Right lung (tissue), 5 donors: ENCODE data around the gene IPCEF1. TPM values are rescaled to one million over a fixed set of nuclear protein-coding genes. Genes with fewer than 3 reads are reported as not detected.
"Not testable (repeated sequence)": the region's sequence is repeated elsewhere in the genome, so short reads cannot be mapped to it uniquely, and the experiment has no call there.

Experiments used
- DNase-seq, 2 donors: peaks; one replicate each; pipeline ENCODE4 v3.0.0-alpha.2; 2013
- polyA plus RNA-seq, 5 donors: library from polyadenylated mRNA; unstranded; fragments of 120-200 nt; gene quantifications; one replicate each; pipeline versions ENCODE4 v1.2.1 to v1.2.3, GENCODE V29; 2013; ENCODE audit warnings: inconsistent platforms in 1 of 5, low replicate concordance in 1 of 5; ENCODE audit not compliant: insufficient read length in 5 of 5, insufficient read depth in 1 of 5

The IPCEF1 gene
- polyA plus RNA-seq, 5 donors: 3.4 to 6.8 (median 4.3) TPM

DNA sequence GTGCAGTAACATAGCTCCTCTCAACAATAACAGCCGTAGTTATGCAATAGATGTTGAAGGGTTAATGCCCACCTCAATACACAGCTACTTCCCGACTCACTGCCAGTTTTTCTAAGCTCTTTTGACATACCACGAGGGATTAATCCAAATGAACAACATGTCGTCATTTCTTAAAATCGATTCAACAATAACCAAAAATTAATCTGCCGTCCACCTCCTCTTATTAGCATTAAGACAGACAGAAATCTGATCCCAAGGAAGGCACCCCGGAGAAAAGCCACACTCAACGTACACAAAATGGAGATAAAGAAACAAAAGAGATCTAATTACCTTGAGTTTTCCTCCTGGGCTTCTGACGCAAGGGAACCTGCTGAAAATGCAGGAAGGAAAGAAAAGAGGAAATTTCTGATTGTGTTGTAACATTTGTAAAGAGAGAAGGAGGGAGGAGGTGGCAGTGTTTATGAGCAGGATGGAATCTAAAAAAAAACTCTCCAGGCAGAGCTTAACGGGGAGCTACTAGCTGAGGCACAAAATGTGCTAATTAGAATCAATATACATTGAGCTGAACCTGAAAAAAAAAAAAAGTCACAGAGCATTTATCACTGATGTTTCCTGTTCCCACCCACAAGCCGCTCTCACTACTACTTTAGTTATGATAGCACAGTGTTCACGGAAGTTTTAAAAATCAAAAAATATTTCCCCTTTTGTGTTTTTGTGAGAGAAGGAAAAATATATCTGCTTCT, 109.3 kb downstream of the IPCEF1 start:
- no peak for DNase-seq

DNA sequence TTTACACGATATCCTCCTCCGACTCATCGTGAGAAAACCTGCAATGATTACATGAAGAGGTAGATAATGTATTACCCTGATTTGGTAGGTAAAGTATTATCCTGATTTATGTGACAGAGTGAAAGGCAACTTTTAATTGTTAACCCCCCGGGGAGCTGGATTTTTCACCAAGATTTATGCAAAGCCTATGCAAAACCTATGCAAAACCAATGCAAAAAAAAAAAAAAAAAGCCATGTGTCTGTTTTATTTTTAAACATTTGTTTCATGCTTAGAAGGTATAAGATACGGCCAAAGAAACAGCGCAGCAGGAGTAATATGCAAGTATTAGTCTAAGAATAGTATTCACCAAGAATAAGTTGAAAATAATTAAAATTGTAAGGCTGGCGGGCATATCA, 109.9 kb downstream of the IPCEF1 start:
- no peak for DNase-seq

DNA sequence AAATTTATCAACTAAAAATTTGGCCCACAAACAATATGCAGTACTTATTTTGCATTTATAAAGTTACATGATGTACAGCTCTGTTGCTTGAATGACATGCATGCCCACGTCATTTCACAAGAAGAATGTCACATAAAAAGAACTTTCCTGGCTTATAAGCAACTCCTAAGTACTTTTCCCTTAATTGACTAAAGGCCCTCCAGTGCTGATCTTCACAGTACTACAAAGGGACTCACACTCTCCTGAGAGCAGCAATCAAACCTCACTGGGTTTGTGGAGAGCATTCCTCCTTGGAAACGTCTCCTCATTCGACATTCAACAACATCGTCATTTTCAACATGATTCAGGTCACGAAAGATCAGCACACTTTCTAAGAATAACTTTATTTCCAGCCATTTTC, 111.1 kb downstream of the IPCEF1 start:
- DNase-seq: no peak

DNA sequence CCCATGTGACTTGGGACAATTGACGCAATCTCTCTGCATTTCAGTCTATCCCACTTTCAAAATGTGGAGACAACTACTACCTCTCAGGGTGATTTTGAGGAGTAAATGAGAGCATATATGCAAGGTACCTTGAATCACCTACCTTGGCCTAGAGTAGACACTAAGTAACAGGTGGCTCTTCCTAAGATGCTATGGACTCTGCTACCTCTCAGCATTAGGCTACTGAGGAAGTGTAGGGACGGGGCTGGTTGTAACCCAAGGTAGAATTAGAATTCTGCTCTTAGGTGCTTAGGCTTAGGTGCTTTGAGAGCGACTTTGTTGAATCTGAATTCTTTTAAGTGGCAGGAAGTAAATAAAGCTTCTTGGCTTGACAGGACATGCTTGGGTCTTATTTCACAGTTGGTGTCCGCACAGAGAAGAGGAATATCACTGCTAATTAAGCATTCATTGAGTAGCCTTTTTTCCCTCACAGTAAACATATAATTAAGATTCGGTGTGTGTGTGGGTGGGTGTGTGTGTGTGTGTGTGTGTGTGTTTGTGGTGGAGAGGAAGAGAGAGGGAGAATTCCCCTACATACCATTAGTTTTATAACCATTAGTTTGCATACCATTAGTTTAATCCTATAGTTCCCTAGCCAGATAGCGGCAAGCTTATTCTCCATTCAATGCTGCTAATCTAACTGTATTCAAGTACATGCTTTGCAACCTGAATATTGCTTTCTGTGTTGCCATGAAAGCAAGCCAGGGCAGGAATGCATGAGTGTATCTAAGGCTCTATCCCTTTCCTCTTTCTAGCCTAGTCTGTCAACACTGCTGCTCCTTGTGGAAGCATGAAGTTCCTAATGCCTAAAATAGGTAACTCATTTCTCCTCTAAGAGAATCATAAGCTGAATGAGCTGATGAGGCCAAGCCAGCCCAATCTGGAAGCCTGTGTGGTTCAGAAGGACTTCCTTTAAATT, 112.5 kb downstream of the IPCEF1 start:
- DNase-seq: no peak

DNA sequence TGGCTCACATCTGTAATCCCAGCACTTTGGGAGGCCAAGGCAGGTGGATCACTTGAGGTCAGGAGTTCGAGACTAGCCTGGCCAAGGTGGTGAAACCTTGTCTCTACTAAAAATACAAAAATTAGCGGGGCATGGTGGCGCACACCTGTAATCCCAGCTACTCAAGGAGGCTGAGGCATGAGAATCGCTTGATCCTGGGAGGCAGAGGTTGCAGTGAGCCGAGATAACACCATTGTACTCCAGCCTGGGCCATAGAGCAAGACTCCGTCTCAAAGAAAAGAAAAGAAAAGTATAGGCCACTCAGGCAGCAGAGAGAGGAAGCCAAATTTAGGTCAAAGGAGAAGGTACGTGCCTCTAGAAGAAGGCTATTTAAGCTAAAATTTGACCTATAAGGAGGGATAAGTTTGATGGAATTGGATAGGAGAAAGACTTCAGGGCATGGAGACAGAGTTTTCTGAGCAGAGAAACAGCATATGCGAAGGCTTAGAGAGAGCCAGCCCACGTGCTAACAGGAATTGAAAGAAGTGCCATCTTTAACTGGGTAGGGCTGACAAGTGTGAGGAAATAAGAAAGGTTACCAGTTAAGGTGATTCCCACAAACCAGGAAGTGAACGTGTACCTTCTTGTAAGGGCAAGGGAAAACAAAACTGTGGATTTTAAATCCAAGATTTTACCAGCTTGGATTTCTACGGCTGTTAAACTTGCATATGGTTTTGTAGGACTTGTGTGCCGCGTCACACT, 113.8 kb downstream of the IPCEF1 start:
- no peak for DNase-seq

DNA sequence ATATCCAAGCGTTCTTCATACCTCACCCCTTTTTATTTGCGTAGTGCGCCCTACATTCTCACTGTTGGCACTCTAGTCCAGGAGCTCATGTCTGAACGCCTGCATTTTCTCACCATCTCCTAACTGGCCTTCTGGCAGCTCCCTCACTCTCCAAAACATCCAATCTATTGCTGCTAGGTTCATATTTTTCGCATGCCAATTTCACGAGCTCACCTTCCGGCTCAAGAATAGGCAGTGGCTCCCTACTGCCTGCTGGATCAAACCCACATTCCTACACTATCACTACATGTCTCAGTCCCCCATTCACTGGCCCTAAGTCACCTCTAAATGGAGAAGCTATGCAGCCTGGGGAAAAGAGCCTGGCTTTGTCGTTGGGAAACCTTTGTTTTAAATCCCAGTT, 115.0 kb downstream of the IPCEF1 start:
- DNase-seq: no peak

DNA sequence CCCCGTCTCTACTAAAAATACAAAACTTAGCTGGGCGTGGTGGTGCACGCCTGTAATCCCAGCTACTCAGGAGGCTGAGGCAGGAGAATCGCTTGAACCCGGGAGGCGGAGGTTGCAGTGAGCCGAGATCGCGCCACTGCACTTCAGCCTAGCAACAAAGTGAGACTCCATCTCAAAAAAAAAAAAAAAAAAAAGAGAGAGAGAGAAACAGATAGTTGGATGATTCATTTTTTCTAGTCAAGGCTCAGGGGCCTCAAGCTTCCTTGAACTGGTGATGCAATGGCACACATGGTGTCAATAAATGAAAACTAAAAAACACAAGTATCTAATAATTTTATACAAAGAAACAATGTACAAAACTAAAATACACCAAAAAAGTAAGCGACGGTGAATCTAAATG, 115.5 kb downstream of the IPCEF1 start:
- not testable (repeated sequence) for DNase-seq

DNA sequence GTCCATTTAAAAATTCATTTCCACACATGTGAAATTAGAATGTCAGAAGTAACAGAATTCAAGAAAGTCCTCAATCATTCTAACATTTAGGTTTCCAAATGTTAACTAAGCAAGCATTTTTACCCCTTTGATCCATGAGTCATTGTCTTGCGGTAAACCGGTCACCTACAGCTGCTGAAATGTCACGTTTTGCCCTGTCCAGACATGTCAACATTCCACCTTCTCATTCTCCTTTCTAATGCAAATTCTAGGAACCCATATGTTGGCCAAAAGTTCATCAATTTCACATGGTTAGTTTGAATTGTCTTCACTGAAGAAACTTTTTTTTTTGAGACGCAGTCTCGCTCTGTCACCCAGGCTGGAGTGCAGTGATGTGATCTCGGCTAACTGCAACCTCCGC, 117.2 kb downstream of the IPCEF1 start:
- DNase-seq: no peak

DNA sequence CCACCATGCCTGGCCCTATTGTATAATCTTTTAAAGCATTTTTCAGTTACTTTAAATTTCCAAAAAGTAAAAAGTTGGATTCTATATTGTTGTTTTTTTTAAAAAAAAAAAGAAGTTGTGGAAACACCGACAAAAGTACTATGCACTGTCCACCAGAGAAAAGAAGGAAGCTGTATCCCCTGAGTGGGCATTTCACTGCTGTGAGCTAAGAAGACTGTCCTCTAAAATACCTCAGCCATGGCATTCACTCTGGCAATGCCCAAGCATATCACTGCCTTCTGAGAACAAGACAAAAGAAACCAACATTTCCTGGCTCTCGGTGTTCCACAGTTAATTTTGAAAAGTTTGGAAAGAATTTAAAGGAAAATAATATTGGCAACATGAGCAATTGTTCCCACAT, 117.8 kb downstream of the IPCEF1 start:
- DNase-seq: no peak

DNA sequence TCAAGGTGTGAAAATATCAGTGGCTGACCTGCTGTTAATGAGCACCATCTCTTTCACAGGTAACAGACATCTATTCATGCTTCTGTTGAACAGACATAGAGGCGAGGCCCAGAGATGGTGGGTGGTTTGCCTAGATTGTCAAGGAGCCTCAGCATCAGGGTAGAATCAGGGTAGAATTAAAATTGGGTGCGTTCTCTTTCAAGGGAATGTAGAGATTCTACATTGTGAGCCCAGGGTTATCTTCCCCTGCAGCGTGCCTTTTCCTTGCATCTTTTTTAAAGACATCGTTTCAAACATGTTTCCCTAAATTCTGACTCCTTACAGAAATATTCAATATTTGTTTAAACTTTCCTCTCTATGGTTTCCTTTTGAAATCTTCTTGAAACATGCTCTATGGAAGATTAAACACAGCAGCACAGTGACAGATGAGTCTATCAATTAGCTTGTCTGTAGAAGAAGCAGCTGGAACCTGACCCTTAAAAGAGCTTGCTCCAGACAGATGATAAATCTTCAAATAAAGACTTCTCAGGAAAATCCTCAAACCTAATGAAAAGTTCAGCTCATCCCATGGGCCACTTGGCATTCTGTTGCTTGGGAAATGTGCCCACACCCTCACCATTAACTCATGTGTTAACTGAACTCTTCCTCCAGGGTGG, 119.8 kb downstream of the IPCEF1 start:
- DNase-seq: no peak

DNA sequence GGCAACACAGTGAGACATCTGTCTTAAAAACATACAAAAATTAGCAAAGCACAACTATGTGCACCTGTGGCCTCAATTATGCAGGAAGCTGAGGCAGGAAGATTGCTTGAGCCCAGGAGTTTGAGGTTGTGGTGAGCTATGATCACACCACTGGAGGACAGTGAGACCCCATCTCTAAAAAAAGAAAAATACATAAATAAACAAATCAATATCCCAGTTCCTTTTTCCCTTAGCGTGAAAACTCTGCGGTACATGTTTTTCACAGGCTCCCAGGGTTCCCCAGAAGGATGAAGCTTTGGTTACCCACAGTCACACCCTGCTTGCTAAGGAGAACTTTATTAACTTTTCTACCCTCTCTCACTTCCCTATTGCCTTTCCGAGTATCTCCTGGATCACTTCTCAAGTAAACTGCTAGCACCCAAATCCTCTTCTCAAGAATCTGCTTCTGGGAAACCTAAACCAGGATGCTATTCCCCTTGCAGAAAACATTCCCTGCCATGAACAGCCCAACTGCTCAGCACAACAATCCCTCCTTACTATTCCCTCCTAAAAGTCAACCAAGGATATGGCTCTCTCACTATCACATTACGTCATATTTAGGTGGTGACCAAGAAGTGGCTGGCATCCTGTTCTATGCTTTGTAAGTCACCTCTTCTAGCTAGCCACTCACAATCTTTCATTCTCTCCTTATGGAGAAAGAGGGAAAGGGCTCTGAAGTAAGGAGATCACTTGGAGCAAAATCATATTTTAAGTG, 122.4 kb downstream of the IPCEF1 start:
- DNase-seq: no peak

DNA sequence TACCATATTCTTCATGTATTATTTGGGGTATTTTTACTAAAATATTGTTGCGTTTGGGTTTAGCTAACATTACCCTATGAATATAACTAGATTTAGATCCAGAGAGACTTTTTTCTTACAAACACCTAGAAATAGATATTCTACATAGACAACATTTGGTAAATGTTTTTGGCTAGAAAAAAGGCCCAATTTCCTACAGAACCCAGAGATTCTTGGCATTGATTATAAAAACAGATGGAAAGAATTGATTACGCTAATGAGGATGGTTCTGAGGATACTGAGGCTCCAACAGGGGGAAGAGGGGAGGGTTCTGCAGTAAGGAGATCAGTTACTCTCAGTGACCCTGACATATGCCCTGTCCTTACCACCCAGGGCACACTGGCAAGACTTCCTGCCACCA, 123.2 kb downstream of the IPCEF1 start:
- DNase-seq: no peak

DNA sequence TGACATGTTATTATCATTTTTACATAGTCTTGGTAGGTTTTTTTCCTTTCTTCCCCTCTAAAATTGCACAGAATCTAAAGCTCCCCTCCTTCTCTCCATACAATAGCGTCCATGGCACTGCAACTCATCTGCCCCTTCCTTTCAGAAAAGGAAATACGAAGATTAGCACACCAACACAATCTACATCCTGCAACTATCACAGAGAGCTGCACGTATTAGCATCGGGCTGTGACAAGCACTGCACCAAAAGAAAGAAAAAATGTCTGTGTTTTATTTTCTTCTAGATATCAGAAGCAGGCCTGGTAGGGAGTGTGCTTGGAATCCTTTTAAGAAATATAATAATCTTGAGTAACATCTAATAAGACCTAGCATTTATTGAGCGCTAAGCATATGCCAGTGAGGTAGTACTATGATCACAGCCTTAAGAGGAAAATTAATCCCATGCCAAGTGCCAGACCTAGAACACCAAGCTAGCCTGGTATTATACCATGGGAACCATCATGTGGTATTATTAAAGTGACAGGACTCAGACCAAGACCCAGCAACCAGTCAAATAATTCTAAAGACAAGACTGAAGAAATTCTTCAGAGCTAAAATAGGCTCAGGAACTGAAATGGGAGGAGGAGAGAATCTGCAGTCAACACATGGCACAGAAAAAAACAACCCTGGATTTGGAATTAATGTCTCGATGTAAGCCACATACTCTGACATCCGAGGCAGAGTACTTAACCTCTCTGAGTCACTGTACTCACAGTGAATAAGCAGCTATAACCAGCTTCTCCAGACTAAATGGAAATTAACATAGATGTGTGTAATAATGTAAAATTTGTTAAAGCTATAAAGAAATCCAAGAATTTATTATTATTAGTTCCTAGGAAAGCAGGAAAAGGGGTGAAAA, 124.3 kb downstream of the IPCEF1 start:
- no peak for DNase-seq

DNA sequence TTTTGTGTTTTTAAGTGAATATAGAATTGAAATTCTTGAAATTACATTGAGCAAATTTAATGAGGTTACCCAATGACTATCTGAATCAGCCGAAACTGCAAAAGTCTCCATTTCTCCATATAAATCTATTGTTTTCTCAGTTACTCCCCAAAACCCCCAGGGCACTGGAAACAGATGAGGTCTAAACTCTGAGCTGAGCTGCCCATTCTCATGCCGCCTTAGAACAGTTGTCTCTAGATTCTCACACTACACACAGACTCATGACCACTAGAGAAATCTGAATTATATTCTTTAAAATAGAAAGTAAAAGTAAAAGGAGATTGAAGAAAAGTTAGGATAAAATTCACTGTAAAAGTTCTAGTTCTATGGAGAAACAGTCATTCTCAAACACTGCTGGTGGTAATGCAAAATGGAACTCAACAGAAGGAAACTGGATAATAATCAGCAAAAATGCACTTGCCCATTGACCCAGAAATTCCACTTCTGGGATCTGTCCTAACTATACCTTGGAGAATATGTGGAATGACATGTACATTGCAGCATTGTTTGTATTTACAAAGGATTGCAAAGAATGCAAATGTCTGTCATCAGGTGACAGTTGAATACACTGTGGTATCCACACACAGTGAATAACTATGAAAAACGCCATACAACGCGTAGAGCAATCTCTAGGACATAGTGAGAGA, 125.5 kb downstream of the IPCEF1 start:
- DNase-seq: no peak

DNA sequence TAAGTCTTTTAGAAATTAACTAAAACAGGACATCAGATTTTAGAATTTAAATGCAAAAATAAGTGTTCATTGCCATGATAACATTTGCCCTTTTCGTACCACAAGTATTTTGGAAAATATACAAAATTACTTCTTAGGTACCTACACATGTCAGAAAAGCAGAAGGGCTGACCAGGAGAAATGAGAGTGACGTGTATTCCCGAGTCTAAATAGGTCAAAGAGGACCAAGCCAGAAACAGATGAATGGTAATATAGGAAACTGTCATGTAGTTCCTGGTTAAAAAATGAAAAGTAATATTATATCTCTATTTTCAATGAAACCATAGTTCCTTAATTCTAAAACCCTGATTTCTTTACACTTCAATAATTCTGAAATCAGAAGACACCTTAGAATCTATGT, 126.2 kb downstream of the IPCEF1 start:
- DNase-seq: no peak

DNA sequence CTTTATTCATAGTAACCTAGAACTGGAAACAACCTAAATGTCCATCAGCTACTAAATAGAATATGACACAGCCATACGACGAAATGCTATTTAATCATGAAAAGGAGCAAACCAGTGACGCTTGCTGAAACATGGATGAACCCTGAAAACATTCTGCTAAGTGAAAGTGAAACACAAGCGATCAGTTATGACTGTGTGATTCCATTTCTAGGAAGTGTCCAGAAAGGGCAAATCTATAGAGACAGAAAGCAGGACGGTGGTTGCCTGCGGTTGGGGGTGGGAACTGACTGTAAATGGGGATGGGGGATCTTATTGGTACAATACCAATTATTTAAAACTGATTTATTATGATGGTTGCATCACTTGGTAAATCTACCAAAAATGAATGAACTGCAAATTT, 126.8 kb downstream of the IPCEF1 start:
- DNase-seq: no peak

DNA sequence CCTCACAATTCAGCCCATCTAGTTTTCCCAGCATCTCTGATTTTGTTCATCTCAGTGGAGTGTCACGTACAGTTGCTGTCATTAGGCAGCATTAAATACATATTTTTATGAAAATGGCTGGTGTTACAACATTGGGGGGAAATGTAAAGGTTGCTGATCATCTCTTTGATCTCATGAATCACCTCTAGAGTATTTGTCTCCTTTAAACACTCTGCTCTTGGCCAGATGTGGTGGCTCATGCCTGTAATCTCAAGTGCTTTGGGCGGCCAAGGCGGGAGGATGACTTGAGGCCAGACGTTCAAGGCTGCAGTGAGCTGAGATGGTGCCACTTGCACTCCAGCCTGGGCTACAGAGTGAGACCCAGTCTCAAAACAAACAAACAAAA, 128.1 kb downstream of the IPCEF1 start:
- no peak for DNase-seq

DNA sequence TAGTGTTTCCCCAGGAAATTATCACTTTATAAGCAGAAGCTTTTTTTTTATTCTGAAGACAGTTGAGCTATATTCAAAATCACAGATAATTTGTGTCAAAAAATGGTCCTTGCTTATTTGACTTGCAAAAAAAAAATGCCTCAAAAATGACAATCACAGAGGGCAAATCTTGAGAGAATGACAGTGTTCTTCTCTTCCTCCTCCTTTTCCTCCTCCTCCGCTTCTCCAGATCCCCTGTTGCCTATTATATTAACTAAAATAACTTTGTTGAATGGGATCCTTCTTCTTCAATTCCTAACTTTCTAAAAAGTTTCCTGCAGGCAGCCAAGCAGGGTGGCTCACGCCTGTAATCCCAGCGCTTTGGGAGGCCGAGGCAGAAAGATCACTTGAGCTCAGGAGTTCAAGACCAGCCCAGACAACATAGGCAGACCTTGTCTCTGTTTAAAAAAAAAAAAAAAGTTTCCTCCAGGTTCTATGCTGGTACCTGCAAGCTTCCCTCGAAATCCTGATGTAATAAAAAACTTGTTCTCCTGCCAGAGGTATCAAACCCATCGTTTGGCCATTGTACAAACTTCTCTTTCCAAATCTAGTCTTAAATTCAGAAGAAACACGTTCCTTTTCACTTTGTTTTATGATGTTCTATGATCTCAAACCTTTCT, 128.6 kb downstream of the IPCEF1 start:
- DNase-seq: no peak

DNA sequence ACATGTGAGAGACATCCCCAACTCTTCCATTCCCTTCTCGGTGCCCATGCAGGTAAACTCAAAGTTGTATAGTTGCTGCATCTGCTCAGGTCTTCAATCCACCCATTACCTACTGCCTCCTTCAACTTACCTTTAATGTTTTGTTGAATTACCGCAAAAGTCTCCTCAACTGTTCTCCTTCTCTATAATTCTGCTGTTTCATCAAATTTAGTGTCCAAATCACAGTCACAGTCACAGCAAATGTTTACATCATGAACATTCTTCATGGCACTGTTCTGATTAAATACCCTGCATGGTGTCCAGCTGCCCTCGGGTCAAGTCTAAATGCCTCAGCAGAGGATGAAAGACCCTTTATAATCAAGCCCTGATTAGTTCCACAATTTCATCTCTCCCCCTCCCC, 130.1 kb downstream of the IPCEF1 start:
- DNase-seq: no peak
